PC-3 (cell line): ENCODE data around the gene WDR82.

Source experiments
- CTCF ChIP-seq: fragments of 300-600 bp; sonication (generic); conservative IDR thresholded peaks from 2 replicates; pipeline ENCODE4 v1.5.1; 2017; ENCODE audit warnings: antibody characterized with exemption, low read depth, mild to moderate bottlenecking, low read length
- EZH2 ChIP-seq: fragments of 300-600 bp; sonication (generic); IDR thresholded peaks from one replicate; pipeline ENCODE4 v1.6.1; 2017; ENCODE audit warnings: antibody characterized with exemption, mild to moderate bottlenecking, low read length; ENCODE audit not compliant: unreplicated experiment
- EZH2phosphoT487 ChIP-seq: fragments of 300-600 bp; sonication (generic); IDR thresholded peaks from 2 replicates; pipeline ENCODE4 v1.6.1; 2018; ENCODE audit warnings: mild to moderate bottlenecking, antibody characterized with exemption, low read length, borderline replicate concordance

GRCh38 chr3:52248816-52249547 is 29.5 kb downstream of the WDR82 start:
- TF ChIP-seq CTCF: no peak
- TF ChIP-seq EZH2: no peak
- no peak for TF ChIP-seq EZH2phosphoT487
